Hematopoietic multipotent progenitor cell (in vitro differentiated cells): ENCODE results near the gene MTERF4. TPM values are rescaled to one million over a fixed set of nuclear protein-coding genes. Genes with fewer than 3 reads are reported as not detected.
A peak's percentile ranks its signal among the peaks of the same experiment; 100 is the strongest.

Source experiments
- DNase-seq, 3 donors: peaks; one replicate each; pipeline ENCODE4 v3.0.0-alpha.2; 2011 to 2015; ENCODE audit warnings: low read depth in 2 of 3, low spot score in 2 of 3
- total RNA-seq: library from RNA; depleted of rRNA; stranded (reverse); fragments of >200 nt; gene quantifications from one replicate; pipeline ENCODE4 v1.2.3, GENCODE V29; 2012

The MTERF4 gene
- total RNA-seq, 1 donor: 32.0 TPM

DNA sequence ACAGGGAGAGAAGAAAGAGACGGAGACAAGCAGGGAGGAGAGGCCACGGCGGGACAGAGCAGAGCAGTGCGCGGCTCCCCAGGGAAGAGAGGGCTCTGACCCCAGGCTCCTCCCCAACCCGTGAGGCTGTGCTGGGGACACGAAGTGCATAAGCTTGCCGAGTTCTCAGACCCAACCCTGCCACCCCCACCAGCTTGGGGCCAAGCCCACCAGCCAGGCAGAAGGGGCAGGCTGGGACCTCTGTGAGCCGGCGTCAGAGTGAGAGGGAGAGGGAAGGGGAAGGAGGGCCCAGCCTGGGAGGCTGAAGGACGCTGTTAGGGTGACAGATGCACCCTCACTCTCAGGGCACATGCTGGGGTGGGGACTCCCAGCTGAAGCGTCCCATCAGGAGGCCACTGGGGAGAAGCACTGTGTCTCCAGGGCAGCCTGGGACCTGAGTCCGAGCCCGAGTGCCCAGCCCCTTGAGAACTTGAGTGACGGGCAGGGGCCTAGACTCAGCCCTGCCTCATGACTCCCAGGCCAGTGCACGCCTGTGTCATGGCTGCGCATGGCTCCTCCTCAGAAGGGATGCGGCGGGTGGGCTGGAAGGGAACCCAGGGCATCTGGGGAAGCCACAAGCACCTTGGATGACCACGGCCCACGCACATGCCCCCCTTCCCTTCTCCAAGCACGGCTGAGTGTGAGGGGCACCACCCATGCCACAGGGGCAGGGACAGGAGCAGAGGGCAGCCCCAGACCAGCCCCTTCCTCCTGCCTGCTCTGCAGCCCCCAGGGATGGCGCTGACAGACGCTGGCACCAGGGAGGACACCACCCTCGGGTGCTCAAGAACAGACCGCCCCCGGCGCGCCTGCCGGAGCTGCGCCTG is 31.0 kb downstream of the MTERF4 start:
- no peak for DNase-seq

DNA sequence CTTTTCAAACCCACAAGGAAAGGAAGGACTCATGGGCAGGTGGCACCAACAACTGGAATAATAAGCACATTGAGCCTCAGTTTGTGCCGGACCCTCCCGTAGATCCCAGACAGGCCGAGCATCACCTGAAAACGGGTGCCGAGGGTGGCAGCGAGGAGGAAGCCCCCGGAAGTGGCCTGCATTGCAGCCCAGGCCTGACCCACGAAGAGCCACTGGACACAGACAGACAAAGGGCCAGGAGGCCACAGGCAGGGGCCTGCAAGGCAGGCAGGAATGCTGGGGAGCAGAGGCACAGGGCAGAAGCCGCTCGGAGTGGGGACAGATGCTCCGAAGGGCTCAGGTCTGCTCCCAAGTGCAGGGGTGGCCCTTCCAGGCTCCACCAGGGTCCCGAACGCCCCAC is 31.7 kb downstream of the MTERF4 start:
- DNase-seq: no peak

- no peak for DNase-seq
These were observed 32.2 kb downstream of the MTERF4 start for GRCh38 chr2:241069821-241070281.

DNA sequence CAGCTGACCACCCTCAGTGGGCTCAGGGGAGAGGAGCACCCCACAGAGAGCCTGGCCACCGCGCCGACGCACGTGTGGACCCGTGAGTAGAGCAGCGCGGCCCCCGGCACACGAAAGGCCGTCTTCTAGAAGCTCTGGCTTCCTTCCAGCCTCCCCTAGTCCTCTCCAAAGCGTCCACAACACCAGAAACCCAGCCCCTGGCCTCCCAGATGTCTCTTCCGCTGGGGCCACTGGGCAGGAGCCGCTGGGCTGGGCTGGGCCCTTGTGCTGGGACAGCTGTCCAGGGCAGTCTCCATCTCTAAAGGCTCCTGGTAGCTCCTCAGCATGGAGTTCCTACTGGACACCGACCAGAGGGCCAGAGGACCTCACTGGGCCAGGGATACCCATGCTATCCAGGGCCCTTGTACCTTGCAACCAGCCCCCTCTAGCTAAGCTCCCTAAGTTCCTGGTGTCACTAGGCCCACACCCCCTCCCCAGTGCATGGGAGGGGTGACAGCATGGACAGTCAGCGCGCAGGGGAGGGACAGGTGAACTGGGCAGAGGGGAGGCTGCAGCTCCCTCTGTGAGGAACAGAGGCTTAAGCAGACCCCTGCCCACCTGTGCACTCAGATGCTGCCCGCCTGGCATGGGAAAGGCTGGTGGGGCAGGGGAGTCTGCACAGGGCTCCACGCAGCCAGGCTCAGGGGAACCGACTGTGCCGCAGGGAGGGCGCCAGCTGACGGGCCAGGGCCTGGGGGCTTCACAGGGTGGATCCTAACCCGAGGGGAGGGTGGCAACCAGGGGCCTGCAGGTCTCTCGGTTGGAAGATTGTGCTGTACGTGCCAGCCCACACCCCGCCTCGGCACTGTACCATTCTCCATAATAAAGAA is 32.9 kb downstream of the MTERF4 start:
- DNase-seq: no peak

DNA sequence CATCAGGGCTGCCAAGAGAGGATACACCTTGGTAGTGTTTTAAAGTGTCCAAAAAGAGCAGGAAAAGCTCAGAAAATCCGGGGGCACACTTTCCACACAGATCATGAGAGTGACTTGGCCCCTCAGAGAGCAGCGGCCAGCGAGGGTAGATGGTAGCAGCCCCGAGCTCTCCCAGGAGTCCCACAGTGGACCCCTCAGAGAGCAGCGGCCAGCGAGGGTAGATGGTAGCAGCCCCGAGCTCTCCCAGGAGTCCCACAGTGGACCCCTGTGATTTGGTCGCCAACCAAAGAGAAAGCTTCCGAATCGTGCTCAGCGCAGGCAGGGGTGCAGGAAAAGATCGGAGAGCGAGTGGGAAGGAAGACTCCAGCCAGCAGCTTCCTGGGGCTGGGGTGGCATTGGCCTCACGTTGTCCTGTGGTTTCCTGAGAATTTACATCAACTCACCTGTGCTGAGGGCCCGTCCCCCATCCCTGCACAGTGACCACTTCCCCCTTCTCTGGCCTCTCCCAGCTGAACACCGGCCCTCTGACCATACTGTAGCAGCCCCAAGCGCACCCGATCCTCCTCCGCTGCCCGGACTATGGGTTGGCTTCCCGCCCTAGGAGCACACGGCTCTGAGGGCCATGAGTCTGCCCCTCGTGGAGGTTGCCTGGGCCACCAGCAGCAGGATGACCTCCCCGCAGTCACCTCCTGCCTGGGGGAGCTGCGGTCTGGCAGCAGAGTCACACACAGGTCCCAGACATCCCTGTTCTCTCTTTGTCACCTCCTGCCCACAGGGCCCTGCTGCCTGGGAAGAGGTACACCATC is 33.7 kb downstream of the MTERF4 start:
- no peak for DNase-seq

DNA sequence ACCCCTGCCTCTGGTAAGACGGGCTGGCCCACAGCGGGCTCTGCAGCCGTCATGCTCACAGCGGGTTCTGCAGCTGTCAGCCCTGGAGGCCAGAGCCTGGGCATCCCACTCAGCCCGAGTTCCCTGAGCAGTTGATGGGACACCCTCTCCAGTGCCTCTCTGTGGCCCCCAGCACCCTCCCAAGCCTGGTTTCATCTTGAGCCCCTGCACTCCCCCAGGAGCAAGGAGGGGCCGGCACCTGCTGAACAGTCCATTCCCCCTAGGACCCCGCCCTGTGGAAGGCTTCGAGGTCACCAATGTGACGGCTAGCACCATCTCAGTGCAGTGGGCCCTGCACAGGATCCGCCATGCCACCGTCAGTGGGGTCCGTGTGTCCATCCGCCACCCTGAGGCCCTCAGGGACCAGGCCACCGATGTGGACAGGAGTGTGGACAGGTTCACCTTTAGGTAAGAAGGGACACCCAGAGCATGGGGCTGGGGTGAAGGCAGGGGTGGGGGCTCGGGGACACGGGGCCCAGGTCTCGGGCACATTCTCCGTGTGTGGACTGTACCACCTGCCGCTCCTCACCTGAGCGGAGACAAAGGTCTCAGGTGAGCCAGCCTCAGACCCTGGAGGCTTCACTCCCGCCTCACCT is 34.5 kb downstream of the MTERF4 start:
- no peak for DNase-seq

GRCh38 chr2:241066893-241067341 is 35.2 kb downstream of the MTERF4 start:
- DNase-seq: no peak

DNA sequence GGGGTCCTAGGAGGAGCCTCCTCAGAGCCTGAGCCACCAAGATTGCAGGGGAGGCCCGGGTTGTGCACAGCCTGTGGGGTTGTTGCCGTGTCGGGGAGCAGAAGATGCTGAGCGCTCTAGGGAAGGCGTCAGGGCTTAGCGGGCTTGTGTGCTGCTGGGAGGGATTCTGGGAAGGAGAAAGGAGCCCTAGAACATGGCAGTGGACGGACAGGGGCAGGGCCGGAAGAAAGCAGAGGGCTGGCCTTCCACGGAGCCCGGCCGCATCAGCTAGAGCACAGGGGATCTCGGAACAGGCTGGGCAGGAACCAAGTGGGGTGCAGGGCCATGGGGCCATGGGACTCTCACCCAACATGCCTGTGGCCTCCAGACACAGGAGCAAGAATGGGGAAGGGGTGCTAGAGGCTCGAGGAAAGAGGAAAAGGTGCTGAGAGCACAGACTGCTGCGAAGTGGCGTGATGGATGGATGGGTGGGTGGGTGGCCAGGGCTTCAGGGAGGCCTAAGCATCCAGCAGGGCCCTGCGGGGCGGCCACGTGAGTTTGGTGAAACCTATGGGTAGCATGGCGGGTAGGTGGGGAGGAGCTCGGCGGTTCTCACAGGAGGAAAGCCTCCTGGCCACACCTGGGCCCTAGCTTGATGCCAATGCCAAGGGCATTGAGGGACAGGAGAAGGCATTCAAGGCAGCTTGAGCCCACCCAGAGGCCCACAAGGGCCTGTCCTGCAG is 35.8 kb downstream of the MTERF4 start:
- DNase-seq: no peak

GRCh38 chr2:241065355-241065803 is 36.7 kb downstream of the MTERF4 start:
- DNase-seq: no peak

- DNase-seq: no peak
These were observed 37.2 kb downstream of the MTERF4 start for GRCh38 chr2:241064802-241065354.

- DNase-seq: peak in 2 of 3 donors; percentile 18 to 45
These were observed 37.9 kb downstream of the MTERF4 start for GRCh38 chr2:241064008-241064801.

GRCh38 chr2:241063587-241063986 is 38.5 kb downstream of the MTERF4 start:
- peak in 2 of 3 donors; percentile 13 to 30 for DNase-seq

- DNase-seq: no peak
These were observed 39.0 kb downstream of the MTERF4 start for GRCh38 chr2:241063093-241063551.

DNA sequence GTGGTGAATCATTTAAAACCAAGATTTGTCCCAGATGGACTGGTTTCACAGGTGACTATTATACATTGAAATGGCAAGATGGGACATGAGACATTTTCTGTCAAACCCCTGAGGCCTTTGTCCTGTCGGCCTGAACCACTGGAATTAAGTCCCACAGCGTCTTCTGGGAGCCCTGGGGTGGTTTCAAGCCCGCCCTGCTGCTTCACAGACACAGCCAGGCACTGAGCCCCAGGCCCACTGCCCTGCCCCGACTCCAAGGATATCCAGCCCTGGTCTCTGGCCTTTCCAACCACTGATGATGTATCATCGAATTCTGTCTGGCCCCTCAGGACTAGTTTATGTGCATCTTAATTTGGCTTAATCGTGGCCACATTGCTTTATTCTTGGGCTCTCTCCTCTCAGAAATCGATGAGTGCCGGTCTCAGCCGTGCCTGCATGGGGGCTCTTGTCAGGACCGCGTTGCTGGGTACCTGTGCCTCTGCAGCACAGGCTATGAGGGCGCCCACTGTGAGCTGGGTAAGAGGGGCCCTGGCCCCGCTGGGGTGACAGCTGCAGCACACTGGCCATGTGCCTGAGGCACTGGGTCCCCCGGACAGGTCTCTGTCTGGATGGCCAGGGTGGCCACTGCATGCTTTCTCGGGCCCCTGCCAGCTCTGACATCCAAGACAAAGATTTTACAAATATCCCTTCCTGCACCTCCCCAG is 39.5 kb downstream of the MTERF4 start:
- DNase-seq: no peak

DNA sequence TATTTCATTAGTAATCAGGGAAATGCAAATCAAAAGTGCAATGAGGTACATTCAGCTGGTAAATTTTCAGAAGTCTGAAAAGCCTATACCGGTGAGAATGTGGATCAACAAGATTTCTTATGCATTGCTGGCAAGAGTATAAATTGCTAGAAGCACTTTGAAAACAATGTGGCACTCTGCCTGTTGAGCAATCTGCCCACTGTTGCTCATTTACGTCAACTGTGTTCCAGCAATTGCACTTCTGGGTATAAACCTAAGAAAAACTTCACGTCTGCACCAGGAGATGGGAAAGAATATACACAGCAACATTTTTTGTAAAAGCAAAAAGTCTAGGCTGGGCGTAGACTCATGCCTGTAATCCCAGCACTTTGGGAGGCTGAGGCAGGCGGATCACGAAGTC is 40.8 kb downstream of the MTERF4 start:
- DNase-seq: no peak

GRCh38 chr2:241053576-241054251 is 48.4 kb downstream of the MTERF4 start:
- DNase-seq: no peak
